ENCODE measurements around the gene PRKCH. TPM values are rescaled to one million over a fixed set of nuclear protein-coding genes. Genes with fewer than 3 reads are reported as not detected.

PRKCH gene
- total and polyA plus RNA-seq, 2 of the 13 experiments (the other 11 are each of a cell fraction or from before 2014, with no cell fraction given) = 0.48 to 1.3 TPM

DNA sequence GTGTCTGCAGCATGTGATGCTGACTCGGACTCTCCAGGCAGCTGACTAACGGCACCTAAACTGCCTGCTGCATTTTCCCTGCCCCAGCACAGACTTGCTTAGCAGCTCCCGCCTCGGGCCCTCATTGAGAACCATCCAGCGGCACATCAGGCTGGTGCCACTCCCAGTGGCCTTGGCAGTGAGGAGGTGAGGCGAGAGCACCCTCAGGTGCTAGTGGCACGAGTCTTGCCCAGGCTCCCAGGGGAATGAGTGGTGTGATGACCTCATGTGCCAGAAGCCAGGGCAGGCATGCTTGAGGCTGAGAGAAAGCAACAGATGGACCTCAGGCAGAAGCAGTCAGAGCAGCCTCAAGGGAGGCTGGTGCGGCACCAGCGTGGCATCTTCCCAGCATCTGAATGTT, 60.2 kb downstream of the PRKCH start:
- Histone ChIP-seq H3K9ac (ENCODE audit: insufficient read depth, low read depth, low read length) (no peak overlapping the region), H3K4me3 (replicated peaks in 1 of 3; ENCODE audit: insufficient read depth in 1 of 3, low read depth in 2 of 3, low read length in 3 of 3) (no peak overlapping the region), H3K4me1 (ENCODE audit: insufficient read depth, low read length) (no peaks in the 10 kb centered on the region), H3K79me2 (ENCODE audit: insufficient read depth, low read length) (no peaks in the 10 kb centered on the region), H3K27ac (ENCODE audit: extremely low read length, insufficient read depth, low read length) (no peak overlapping the region), H4K20me1 (ENCODE audit: insufficient read depth, low read length) (no peaks in the 10 kb centered on the region), H3K36me3 (replicated peaks in 1 of 2; ENCODE audit: control insufficient read depth in 1 of 2, insufficient read depth in 2 of 2, low read length in 2 of 2) (no peaks in the 10 kb centered on the region), H3K27me3 (ENCODE audit: control insufficient read depth in 1 of 2, insufficient read depth in 2 of 2, low read length in 2 of 2) (peaks cover 3 to 15% of the 10 kb centered on the region in 2 experiments; a peak in 3 of 5 replicates), H3K4me2 (ENCODE audit: low read depth, low read length) (no peak overlapping the region), H3K9me3 (ENCODE audit: low read length) (no peaks in the 10 kb centered on the region), H2AFZ (ENCODE audit: low read length) (no peak overlapping the region)
- no peak for DNase-seq (ENCODE audit: low spot score)
- ChIA-PET CTCF (ENCODE audit: low intra/inter-chr PET ratio, low total read pairs) (no interaction called here), POLR2A (no interaction called here)
- TF ChIP-seq IRF2 (CRISPR knock-in tag; IDR thresholded peaks at IDR 0.05) (no peak), ISL2 (CRISPR knock-in tag; IDR thresholded peaks at IDR 0.05) (no peak), ZNF292 (CRISPR knock-in tag; IDR thresholded peaks at IDR 0.05; ENCODE audit: borderline replicate concordance, low read depth) (no peak), SUZ12 (IDR thresholded peaks at IDR 0.05; ENCODE audit: low read depth, low read length) (no peak), ZSCAN29 (CRISPR knock-in tag; conservative IDR thresholded peaks at IDR 0.05) (no peak), NCOA5 (CRISPR knock-in tag; IDR thresholded peaks at IDR 0.05) (no peak), MTF1 (CRISPR knock-in tag; IDR thresholded peaks at IDR 0.05) (no peak), ZFY (CRISPR knock-in tag; IDR thresholded peaks at IDR 0.05) (no peak), SAFB2 (CRISPR knock-in tag; IDR thresholded peaks at IDR 0.05; ENCODE audit: borderline replicate concordance, low read depth) (no peak), ZNF781 (CRISPR knock-in tag; IDR thresholded peaks at IDR 0.05; ENCODE audit: borderline replicate concordance, not compliant biosample characterization) (no peak), NR3C1 (CRISPR knock-in tag; IDR thresholded peaks at IDR 0.05) (no peak), ZNF224 (CRISPR knock-in tag; IDR thresholded peaks at IDR 0.05) (no peak), ZNF33A (CRISPR knock-in tag; IDR thresholded peaks at IDR 0.05; ENCODE audit: borderline replicate concordance) (no peak), ZNF75D (CRISPR knock-in tag; IDR thresholded peaks at IDR 0.05; ENCODE audit: borderline replicate concordance) (no peak), ZNF547 (CRISPR knock-in tag; IDR thresholded peaks at IDR 0.05) (no peak), ONECUT2 (CRISPR knock-in tag; IDR thresholded peaks at IDR 0.05) (no peak), GTF2F1 (IDR thresholded peaks at IDR 0.05; ENCODE audit: low read length) (no peak)
- TF ChIP-seq, protein P1, sequence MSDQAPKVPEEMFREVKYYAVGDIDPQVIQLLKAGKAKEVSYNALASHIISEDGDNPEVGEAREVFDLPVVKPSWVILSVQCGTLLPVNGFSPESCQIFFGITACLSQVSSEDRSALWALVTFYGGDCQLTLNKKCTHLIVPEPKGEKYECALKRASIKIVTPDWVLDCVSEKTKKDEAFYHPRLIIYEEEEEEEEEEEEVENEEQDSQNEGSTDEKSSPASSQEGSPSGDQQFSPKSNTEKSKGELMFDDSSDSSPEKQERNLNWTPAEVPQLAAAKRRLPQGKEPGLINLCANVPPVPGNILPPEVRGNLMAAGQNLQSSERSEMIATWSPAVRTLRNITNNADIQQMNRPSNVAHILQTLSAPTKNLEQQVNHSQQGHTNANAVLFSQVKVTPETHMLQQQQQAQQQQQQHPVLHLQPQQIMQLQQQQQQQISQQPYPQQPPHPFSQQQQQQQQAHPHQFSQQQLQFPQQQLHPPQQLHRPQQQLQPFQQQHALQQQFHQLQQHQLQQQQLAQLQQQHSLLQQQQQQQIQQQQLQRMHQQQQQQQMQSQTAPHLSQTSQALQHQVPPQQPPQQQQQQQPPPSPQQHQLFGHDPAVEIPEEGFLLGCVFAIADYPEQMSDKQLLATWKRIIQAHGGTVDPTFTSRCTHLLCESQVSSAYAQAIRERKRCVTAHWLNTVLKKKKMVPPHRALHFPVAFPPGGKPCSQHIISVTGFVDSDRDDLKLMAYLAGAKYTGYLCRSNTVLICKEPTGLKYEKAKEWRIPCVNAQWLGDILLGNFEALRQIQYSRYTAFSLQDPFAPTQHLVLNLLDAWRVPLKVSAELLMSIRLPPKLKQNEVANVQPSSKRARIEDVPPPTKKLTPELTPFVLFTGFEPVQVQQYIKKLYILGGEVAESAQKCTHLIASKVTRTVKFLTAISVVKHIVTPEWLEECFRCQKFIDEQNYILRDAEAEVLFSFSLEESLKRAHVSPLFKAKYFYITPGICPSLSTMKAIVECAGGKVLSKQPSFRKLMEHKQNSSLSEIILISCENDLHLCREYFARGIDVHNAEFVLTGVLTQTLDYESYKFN (CRISPR knock-in tag; conservative IDR thresholded peaks at IDR 0.05) = no peak
- TF ChIP-seq, protein P2, sequence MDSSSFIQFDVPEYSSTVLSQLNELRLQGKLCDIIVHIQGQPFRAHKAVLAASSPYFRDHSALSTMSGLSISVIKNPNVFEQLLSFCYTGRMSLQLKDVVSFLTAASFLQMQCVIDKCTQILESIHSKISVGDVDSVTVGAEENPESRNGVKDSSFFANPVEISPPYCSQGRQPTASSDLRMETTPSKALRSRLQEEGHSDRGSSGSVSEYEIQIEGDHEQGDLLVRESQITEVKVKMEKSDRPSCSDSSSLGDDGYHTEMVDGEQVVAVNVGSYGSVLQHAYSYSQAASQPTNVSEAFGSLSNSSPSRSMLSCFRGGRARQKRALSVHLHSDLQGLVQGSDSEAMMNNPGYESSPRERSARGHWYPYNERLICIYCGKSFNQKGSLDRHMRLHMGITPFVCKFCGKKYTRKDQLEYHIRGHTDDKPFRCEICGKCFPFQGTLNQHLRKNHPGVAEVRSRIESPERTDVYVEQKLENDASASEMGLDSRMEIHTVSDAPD (CRISPR knock-in tag; IDR thresholded peaks at IDR 0.05) = no peak
- intact Hi-C loops (cut with micrococcal nuclease; ENCODE audit: unreplicated experiment) (no loop called here), in situ Hi-C loops (cut with HindIII; ENCODE audit: extremely low pct_ligation_motif_present, low pct_unique_long_range_greater_than_20kb) (no loop called here)
- ATAC-seq = no peak
- no peak for FAIRE-seq
- BruUV-seq (replicated peaks) = no TSS peak
- 68% methylated on average over 6 of the region's 9 CpGs for WGBS (ENCODE audit: low lambda C conversion rate)
